Measurements from ENCODE around the gene RAMP2. TPM values are rescaled to one million over a fixed set of nuclear protein-coding genes. Genes with fewer than 3 reads are reported as not detected.

The RAMP2 gene
- total RNA-seq, 1 donor from 2014 or later, result 8.3 TPM

DNA sequence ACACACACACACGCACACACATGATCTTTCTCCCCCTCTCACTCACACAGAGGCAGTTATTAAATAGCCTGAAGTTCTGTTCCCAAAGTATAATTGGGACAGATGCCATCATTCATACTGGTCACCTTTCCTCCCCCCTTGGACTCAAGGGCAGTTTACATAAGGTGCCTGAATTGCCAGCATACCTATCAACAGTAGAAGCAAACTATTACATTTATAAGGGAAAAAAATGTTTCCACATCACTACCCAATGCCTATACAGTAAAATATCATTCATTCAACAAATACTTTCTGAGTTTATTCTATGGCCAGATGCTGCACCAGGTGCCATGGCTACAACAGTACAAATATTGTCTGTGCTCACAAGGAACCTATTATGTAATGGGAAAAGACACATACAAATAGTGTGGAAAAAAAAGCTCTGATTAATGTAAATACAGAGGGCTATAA is 43.9 kb downstream of the RAMP2 start:
- no peak for TF ChIP-seq CTCF (conservative IDR thresholded peaks at IDR 0.05)
- no peak for DNase-seq (ENCODE audit: extremely low spot score, unreplicated experiment)
- peaks cover 4% of the 10 kb centered on the region for H3K36me3 Mint-ChIP-seq
- H3K27me3 Mint-ChIP-seq, result peaks cover 12% of the 10 kb centered on the region
- peak overlapping the region; percentile 58 for H3K27ac Mint-ChIP-seq
- H3K4me3 Mint-ChIP-seq, result no peak overlapping the region
- no peaks in the 10 kb centered on the region for H3K9me3 Mint-ChIP-seq
- H3K4me1 Mint-ChIP-seq (ENCODE audit: unreplicated experiment), result peaks cover 10% of the 10 kb centered on the region

DNA sequence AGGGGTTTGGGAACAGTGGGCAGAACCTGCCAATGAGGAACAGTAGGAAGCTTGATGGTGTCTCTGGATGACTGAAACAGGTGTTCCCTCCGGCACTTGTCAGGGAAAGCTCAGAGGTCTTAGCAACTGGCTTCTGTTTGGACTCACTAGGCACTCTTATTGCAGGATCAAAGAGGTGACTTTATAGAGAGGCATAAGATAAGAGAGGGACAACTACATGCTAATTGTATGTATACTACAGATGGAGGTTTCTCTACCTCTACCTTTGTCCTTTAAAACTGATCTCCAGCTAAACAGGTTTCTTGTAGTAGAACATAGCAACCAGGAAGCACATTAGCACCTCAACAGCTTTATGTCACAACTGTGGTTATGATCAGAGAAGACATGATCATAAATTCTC is 45.2 kb downstream of the RAMP2 start:
- H3K36me3 Mint-ChIP-seq, result peaks cover 6% of the 10 kb centered on the region
- peaks cover 10% of the 10 kb centered on the region for H3K4me1 Mint-ChIP-seq (ENCODE audit: unreplicated experiment)
- no peak for TF ChIP-seq CTCF (conservative IDR thresholded peaks at IDR 0.05)
- peaks cover 4% of the 10 kb centered on the region for H3K27me3 Mint-ChIP-seq
- no peak overlapping the region for H3K27ac Mint-ChIP-seq
- no peak overlapping the region for H3K4me3 Mint-ChIP-seq
- no peaks in the 10 kb centered on the region for H3K9me3 Mint-ChIP-seq
- DNase-seq (ENCODE audit: extremely low spot score, unreplicated experiment), result no peak

- H3K4me1 Mint-ChIP-seq (ENCODE audit: unreplicated experiment), result peaks cover 10% of the 10 kb centered on the region
- H3K27me3 Mint-ChIP-seq, result no peaks in the 10 kb centered on the region
- H3K9me3 Mint-ChIP-seq, result no peaks in the 10 kb centered on the region
- H3K4me3 Mint-ChIP-seq, result no peak overlapping the region
- no peak overlapping the region for H3K27ac Mint-ChIP-seq
- peaks cover 12% of the 10 kb centered on the region for H3K36me3 Mint-ChIP-seq
- no peak for TF ChIP-seq CTCF (conservative IDR thresholded peaks at IDR 0.05)
- no peak for DNase-seq (ENCODE audit: extremely low spot score, unreplicated experiment)
Observed at GRCh38 chr17:42809250-42809649, 48.2 kb downstream of the RAMP2 start.

Other genes with a start within 250 kb of the RAMP2 start
- gene NAGLU, start 225.0 kb upstream of the RAMP2 start, total RNA-seq (ENCODE audit: low replicate concordance), result 24.0 and 26.5 TPM in 2 replicates
- 2.2 and 2.7 TPM in 2 replicates for gene HSD17B1, start 208.3 kb upstream of the RAMP2 start, total RNA-seq (ENCODE audit: low replicate concordance)
- gene COASY, start 199.1 kb upstream of the RAMP2 start, total RNA-seq (ENCODE audit: low replicate concordance), result 78.0 and 80.8 TPM in 2 replicates
- gene MLX, start 194.1 kb upstream of the RAMP2 start, total RNA-seq (ENCODE audit: low replicate concordance), result 31.3 and 32.3 TPM in 2 replicates
- gene PSMC3IP, start 183.5 kb upstream of the RAMP2 start, total RNA-seq (ENCODE audit: low replicate concordance), result 10.6 and 22.6 TPM in 2 replicates
- 62.9 and 82.6 TPM in 2 replicates for gene RETREG3, start 151.9 kb upstream of the RAMP2 start, total RNA-seq (ENCODE audit: low replicate concordance)
- gene TUBG1, start 151.5 kb upstream of the RAMP2 start, total RNA-seq (ENCODE audit: low replicate concordance), result 44.7 and 63.2 TPM in 2 replicates
- 18.0 and 24.4 TPM in 2 replicates for gene TUBG2, start 101.9 kb upstream of the RAMP2 start, total RNA-seq (ENCODE audit: low replicate concordance)
- gene PLEKHH3, start 84.2 kb upstream of the RAMP2 start, total RNA-seq (ENCODE audit: low replicate concordance), result 29.1 and 60.5 TPM in 2 replicates
- gene CCR10, start 79.4 kb upstream of the RAMP2 start, total RNA-seq (ENCODE audit: low replicate concordance), result 1.2 TPM in 1 of 2 replicates, not detected in the other
- gene CNTNAP1, start 78.7 kb upstream of the RAMP2 start, total RNA-seq (ENCODE audit: low replicate concordance), result 1.00 and 17.8 TPM in 2 replicates
- 30.6 and 37.6 TPM in 2 replicates for gene EZH1, start 16.2 kb upstream of the RAMP2 start, total RNA-seq (ENCODE audit: low replicate concordance)
- gene VPS25, start 12.2 kb downstream of the RAMP2 start, total RNA-seq (ENCODE audit: low replicate concordance), result 86.9 and 103 TPM in 2 replicates
- gene WNK4, start 19.4 kb downstream of the RAMP2 start, total RNA-seq (ENCODE audit: low replicate concordance), result 2.7 and 4.2 TPM in 2 replicates
- gene COA3, start 37.5 kb downstream of the RAMP2 start, total RNA-seq (ENCODE audit: low replicate concordance), result 82.2 and 93.9 TPM in 2 replicates
- gene CNTD1, start 37.6 kb downstream of the RAMP2 start, total RNA-seq (ENCODE audit: low replicate concordance), result 0.46 TPM in 1 of 2 replicates, not detected in the other
- gene BECN1, start 63.1 kb downstream of the RAMP2 start, total RNA-seq (ENCODE audit: low replicate concordance), result 62.5 and 72.1 TPM in 2 replicates
- gene PSME3, start 72.2 kb downstream of the RAMP2 start, total RNA-seq (ENCODE audit: low replicate concordance), result 116 and 120 TPM in 2 replicates
- 2.7 and 3.4 TPM in 2 replicates for gene AOC2, start 83.4 kb downstream of the RAMP2 start, total RNA-seq (ENCODE audit: low replicate concordance)
- gene AOC3, start 90.0 kb downstream of the RAMP2 start, total RNA-seq (ENCODE audit: low replicate concordance), result 1.5 and 2.4 TPM in 2 replicates
- 1.5 and 2.9 TPM in 2 replicates for gene G6PC1, start 139.6 kb downstream of the RAMP2 start, total RNA-seq (ENCODE audit: low replicate concordance)
- 37.0 and 60.0 TPM in 2 replicates for gene AARSD1, start 203.2 kb downstream of the RAMP2 start, total RNA-seq (ENCODE audit: low replicate concordance)
- gene PTGES3L, start 218.9 kb downstream of the RAMP2 start, total RNA-seq (ENCODE audit: low replicate concordance), result 1.0 and 1.5 TPM in 2 replicates
- 18.2 and 19.7 TPM in 2 replicates for gene RUNDC1, start 219.3 kb downstream of the RAMP2 start, total RNA-seq (ENCODE audit: low replicate concordance)
- 1,148 and 1,194 TPM in 2 replicates for gene RPL27, start 237.2 kb downstream of the RAMP2 start, total RNA-seq (ENCODE audit: low replicate concordance)
- gene IFI35, start 245.6 kb downstream of the RAMP2 start, total RNA-seq (ENCODE audit: low replicate concordance), result 6.6 and 8.8 TPM in 2 replicates